Epithelial cell of esophagus (primary cell): ENCODE data around the gene ZDHHC14.
"Not testable (repeated sequence)": the region's sequence is repeated elsewhere in the genome, so short reads cannot be mapped to it uniquely, and the experiment has no call there.

Experiments
- DNase-seq: peaks from one replicate; pipeline ENCODE4 v3.0.0; 2010; ENCODE audit warnings: low read depth
- H3K4me3 ChIP-seq: 2 replicates; pipeline ENCODE4 v1.5.1; 2011; ENCODE audit warnings: mild to moderate bottlenecking, low read length, control low read depth
- TF ChIP-seq, protein P1 (sequence below): IDR thresholded peaks from 2 replicates; pipeline ENCODE4 v1.5.1; 2011; ENCODE audit warnings: low read depth, mild to moderate bottlenecking, low read length, control low read depth, inconsistent platforms; ENCODE audit not compliant: insufficient read depth; ENCODE audit errors: missing control alignments

ZDHHC14 gene

DNA sequence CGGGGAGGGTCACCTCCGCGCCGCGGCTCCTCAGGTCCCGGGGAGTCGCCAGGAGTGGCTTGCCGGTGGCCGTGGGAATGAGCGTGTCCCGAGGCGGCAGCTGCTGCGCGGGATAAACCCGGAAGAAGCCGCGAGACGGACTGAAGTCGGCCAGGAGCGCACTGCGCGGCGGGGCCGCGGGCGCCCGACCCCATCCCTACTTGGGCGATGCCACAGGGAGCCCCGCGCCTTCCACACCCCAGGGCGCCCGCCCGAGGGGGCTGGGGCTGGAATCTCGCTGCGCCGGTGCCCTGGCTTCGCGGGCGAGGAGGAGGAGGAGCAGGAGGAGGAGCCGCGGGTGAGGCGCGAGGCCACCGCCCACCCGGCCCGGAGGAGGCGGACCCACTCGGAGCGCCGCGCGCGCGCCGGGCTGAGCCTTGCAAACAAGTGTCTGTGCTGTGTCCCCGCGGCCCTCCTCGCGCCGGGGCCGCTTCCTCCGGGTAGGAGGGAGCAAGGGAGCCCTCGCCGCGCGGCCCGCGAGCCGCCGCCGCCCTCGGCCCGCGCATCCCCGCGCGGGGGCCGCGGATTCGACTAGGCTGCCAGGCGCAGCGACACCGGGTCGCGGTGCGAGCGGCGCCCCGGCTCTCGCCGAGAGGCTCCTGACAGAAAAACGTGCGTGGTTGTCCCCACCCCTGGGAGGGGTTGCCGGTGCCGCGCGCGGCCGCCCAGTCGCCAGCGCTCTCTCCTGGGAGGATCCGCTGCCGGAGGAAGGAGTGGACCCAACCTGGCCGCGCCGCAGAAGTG, at the start of gene ZDHHC14:
TSS of gene ZDHHC14 (plus strand) at position 412 of the 783 bp plus-strand sequence.
- TF ChIP-seq, protein P1, sequence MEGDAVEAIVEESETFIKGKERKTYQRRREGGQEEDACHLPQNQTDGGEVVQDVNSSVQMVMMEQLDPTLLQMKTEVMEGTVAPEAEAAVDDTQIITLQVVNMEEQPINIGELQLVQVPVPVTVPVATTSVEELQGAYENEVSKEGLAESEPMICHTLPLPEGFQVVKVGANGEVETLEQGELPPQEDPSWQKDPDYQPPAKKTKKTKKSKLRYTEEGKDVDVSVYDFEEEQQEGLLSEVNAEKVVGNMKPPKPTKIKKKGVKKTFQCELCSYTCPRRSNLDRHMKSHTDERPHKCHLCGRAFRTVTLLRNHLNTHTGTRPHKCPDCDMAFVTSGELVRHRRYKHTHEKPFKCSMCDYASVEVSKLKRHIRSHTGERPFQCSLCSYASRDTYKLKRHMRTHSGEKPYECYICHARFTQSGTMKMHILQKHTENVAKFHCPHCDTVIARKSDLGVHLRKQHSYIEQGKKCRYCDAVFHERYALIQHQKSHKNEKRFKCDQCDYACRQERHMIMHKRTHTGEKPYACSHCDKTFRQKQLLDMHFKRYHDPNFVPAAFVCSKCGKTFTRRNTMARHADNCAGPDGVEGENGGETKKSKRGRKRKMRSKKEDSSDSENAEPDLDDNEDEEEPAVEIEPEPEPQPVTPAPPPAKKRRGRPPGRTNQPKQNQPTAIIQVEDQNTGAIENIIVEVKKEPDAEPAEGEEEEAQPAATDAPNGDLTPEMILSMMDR: no peak
- peak within 1 kb of the TSS; percentile 78 for H3K4me3 ChIP-seq
- DNase-seq: peak; percentile 92

DNA sequence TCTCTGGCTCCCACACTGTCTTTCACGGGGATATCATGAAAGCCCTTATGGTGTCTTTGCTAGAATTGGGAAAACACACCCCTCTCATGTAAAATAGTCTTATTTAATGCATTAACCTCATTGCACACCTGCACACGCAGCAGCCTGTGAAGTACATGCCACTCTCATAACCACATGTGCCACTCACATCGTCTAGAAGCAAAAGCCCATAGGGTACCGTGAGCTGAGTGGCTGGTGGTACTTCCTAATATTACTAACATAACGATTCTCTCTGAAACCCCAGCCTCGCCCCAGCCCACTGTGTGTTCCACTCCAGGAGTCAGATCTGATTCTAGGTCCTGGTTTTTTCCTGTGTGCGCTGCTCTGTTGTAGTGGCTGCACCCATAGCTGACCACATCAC, 48.2 kb upstream of the ZDHHC14 start:
- no peak overlapping the region for H3K4me3 ChIP-seq
- TF ChIP-seq, protein P1: no peak
- DNase-seq: no peak

DNA sequence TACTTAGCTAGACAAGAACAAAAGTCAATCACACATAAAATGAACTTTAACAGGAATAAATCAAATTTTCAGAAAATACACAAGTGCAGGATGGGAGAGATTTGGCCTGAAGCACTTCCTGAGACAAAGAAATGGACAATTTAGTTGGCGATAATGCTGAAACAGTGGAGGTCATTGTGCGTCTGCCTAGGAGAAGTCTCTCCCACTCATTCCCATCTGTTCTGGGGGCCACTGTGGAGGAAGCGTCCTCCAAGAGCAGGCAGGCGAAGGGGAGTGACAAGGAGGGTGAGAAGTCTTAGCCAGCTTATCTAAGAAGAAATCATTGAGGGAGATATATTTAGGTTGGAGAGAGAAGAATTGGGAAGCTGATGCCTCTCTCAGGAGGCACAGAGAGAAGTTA, 47.5 kb upstream of the ZDHHC14 start:
- no peak for DNase-seq
- TF ChIP-seq, protein P1: no peak
- no peak overlapping the region for H3K4me3 ChIP-seq

DNA sequence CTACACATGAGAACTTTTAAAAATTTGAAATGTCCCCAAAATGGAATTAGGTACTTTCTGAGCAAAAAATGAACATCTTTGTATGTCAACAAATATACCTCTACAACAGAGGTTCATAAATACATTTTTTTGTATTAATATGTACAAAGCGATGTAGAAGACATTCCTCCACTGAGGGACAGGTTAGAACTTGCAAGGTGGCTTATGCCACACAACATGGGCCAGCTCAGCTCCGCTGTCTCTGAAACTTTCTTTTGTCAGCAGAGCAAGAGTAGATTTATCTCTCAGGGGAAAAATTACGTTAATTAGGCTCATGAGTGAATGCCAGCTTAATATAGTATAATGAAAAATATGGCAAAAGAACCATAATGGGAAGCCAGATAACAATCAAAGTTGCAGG, 47.0 kb upstream of the ZDHHC14 start:
- TF ChIP-seq, protein P1: no peak
- H3K4me3 ChIP-seq: no peak overlapping the region
- peak; percentile 65 for DNase-seq

DNA sequence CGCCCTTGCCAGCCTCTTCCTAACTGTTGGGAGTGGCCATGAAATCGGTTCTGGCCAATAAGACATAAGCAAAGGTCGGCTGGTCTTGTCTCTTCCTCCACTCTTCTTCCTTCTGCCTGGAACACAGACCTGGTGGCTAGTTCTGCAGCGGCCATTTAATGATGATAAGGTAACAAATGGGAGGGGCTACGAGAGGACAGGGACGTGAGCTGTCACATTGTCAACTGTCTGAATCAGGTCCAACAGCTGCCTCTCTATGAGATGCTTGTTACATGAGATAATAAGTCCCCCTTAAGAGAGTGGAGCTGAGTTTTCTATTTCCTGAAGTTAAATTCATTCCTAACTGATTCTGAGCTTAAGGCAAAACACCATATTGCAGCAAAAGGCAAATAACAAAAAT, 45.2 kb upstream of the ZDHHC14 start:
- TF ChIP-seq, protein P1: no peak
- H3K4me3 ChIP-seq: no peak overlapping the region
- DNase-seq: no peak

DNA sequence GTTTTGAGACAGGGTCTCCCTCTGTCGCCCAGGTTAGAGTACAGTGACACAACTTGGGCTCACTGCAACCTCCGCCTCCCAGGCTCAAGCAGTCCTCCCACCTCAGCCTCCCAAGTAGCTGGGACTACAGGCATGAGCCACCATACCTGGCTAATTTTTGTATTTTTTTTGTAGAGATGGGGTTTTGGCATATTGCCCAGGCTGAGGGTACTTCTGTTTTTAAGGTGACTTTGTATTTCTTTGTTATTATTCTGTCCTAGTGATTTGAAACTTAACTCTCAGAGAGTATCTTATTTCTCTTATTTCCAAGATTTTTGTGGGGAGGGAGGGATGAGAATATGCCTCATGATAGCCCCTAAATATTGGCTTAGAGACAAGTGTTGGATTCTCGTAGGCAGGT, 43.7 kb upstream of the ZDHHC14 start:
- not testable (repeated sequence) for DNase-seq

DNA sequence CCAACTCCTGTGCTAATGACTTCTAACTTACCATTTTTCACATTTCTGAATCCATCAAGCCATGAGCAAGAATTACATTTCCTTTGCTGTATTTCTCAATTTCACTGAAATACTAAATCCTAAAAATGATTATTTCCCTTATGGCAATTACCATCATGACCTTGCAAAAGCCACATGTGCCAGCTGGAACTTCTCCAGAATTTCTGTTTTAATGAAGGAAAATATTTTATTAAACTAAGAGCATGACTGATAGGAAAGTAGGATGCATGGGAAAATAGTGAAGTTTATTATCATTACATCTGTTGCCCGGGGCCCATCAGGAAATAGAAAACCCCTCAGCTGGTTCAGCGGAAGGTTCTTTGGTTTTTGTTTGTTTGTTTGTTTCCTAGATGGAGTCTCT, 43.2 kb upstream of the ZDHHC14 start:
- no peak for DNase-seq
- TF ChIP-seq, protein P1: no peak
- H3K4me3 ChIP-seq: no peak overlapping the region

More for the DNA sequence above, 43.7 kb upstream of the ZDHHC14 start:
- H3K4me3 ChIP-seq: not testable (repeated sequence)
